EH (cell line): Measurements from ENCODE around the gene MLLT10.
"Not testable (repeated sequence)": the region's sequence is repeated elsewhere in the genome, so short reads cannot be mapped to it uniquely, and the experiment has no call there.

Experiments
- DNase-seq: peaks from one replicate; pipeline ENCODE4 v3.0.0-alpha.2; 2015; ENCODE audit warnings: low read depth

MLLT10 gene

GRCh38 chr10:21584834-21585530 is 51.0 kb downstream of the MLLT10 start:
- no peak for DNase-seq

GRCh38 chr10:21587391-21587790 is 53.4 kb downstream of the MLLT10 start:
- DNase-seq, result no peak

- not testable (repeated sequence) for DNase-seq
These were observed 54.1 kb downstream of the MLLT10 start for GRCh38 chr10:21588159-21588558.

DNA sequence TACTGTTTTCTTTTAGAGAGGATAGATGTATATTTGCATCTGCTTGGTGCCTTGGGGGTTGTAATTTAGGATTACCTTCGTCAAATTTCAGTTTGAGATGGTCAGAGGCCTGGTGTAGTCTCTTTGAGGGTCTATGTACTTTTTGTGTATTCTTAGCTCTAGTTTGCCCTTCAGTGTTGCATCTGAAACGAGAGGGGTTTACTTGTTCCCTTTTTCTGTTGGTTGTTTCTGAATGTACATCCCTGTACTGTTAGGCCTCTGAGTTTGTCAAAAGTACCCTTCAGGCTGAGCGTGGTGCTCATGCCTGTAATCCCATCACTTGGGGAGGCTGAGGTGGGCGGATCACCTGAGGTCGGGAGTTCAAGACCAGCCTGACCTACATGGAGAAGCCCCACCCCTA is 60.0 kb downstream of the MLLT10 start:
- no peak for DNase-seq

GRCh38 chr10:21599582-21599981 is 65.5 kb downstream of the MLLT10 start:
- DNase-seq, result peak; percentile 8

DNA sequence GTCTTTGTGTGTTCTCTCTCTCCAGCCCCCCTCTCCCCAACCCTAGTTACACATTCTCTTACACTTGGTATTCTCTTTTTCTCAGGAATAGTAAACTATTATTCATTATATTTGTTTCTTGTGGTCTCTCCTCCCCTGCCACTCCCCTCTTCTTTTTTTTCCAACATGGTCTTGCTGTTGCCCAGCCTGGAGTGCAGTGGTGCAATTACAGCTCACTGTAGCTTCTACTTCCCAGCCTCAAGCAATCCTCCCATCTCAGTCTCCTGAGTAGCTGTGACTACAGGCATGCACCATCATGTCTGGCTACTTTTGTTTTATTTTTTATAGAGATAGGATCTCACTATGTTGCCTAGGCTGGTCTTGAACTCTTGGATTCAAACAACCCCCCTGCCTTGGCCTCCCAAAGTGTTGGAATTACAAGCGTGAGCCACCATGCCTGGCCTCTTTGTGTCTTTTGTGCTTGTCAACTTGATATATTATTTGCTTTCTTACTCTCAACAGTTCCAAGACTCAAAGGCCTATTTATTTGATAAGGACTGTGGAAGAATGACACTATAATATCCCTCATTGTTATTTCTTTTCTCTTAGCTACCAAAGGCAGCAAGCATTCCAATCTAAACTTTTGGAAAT is 66.9 kb downstream of the MLLT10 start:
- peak; percentile 9 for DNase-seq

- DNase-seq, result peak; percentile 29
These were observed 68.3 kb downstream of the MLLT10 start for GRCh38 chr10:21602313-21602712.

- DNase-seq, result no peak
These were observed 69.7 kb downstream of the MLLT10 start for GRCh38 chr10:21603721-21604120.

GRCh38 chr10:21604651-21605050 is 70.6 kb downstream of the MLLT10 start:
- DNase-seq, result no peak

GRCh38 chr10:21607907-21608306 is 73.9 kb downstream of the MLLT10 start:
- DNase-seq, result no peak

- no peak for DNase-seq
These were observed 80.0 kb downstream of the MLLT10 start for GRCh38 chr10:21614000-21614399.

DNA sequence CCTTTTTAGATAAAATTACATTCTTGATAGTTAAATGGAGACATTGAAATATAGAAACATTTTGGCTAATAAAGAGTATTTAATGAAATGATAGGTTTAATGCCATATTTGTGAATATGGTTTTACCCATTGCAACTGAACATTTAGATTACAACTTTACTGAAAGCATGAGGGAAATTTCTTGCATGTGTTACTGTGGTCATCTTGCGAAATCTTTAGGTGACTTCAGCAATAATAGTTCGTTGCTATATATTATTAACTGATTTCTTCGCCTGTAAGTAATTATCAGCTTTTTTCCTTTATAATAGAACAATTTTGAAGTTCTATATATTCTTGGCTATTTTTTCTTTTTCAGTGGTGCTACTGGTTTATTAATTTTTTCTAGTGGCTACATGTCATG is 83.2 kb downstream of the MLLT10 start:
- DNase-seq, result no peak

- no peak for DNase-seq
These were observed 89.3 kb downstream of the MLLT10 start for GRCh38 chr10:21623291-21623690.

GRCh38 chr10:21624421-21624820 is 90.4 kb downstream of the MLLT10 start:
- DNase-seq, result not testable (repeated sequence)

- no peak for DNase-seq
These were observed 90.9 kb downstream of the MLLT10 start for GRCh38 chr10:21624951-21625350.

DNA sequence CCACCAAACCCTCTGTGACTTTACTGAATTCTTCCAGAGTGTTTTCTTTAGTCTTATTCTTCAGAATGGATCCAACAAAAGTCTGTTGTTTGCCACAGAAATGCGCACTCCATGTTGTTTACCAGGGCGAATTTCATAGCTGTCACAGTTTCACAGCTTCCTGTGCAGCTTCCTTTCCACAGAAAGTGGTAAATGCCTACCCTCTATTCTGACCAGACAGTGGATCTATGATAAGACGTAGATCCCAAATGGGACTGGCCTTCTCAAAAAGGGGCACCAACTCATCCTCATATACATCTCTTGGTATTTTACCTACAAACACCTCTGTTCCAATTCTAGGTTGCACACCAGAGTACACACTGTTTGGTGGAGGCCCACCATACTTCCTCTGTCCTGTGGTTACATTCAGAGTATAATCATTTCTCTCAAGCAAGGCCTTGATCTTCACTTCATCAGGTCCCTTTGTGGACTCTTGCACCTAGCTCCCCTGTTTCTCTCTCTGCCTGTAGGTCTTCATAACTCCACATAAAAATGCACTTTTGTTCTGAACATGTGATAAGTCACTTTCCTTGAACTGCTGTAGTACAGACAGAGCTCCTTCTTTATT is 91.7 kb downstream of the MLLT10 start:
- no peak for DNase-seq

- DNase-seq, result no peak
These were observed 92.6 kb downstream of the MLLT10 start for GRCh38 chr10:21626457-21627161.

- DNase-seq, result no peak
These were observed 93.3 kb downstream of the MLLT10 start for GRCh38 chr10:21627331-21627730.

DNA sequence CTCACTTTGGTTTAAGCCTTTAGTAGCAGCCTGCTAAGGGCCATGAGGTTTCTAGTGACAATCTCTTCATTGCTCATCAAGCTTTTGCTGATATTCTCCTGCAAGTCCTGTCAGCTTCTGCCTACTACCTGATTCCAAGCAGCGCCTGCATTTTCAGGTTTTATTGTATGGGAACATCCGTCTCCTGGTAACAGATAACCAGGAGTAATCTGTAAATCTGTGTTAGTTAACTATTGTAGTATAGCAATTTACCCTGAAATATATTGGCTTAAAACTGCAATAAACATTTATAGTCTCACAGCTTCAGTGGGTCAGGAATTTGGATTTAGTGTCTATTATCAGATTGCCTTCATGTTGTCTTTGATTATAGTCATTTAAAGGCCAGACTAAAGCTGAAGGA is 94.0 kb downstream of the MLLT10 start:
- no peak for DNase-seq

DNA sequence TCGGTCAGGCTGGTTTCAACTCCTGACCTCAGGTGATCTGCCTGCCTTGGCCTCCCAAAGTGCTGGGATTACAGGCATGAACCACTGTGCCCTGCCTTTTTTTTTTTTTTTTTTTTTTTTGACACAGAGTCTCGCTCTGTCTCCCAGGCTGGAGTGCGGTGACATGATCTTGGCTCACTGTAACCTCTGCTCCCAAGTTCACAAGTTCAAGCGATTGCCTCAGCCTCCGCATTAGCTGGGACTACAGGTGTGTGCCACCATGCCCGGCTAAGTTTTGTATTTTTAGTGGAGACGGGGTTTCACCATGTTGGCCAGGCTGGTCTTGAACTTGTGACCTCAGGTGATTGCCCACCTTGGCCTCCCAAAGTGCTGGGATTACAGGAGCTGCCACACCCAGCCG is 94.6 kb downstream of the MLLT10 start:
- not testable (repeated sequence) for DNase-seq

GRCh38 chr10:21634599-21635365 is 100.8 kb downstream of the MLLT10 start:
- peak; percentile 18 for DNase-seq

- DNase-seq, result no peak
These were observed 103.8 kb downstream of the MLLT10 start for GRCh38 chr10:21637795-21638194.
